K562 (cell line): ENCODE data around the gene CRTC3. TPM values are rescaled to one million over a fixed set of nuclear protein-coding genes. Genes with fewer than 3 reads are reported as not detected.

Experiments
- CHAMP1 ChIP-seq: fragments of 450-650 bp; IDR thresholded peaks from 2 replicates; pipeline ENCODE4 v1.6.1; 2016; ENCODE audit warnings: mild to moderate bottlenecking
- ESRRA ChIP-seq: fragments of 450-650 bp; IDR thresholded peaks from 2 replicates; pipeline ENCODE4 v1.6.1; 2014; ENCODE audit warnings: low read depth, mild to moderate bottlenecking, moderate library complexity, borderline replicate concordance
- FIP1L1 ChIP-seq: fragments of 200-400 bp; formaldehyde crosslinking; IDR thresholded peaks from 2 replicates; pipeline ENCODE4 v1.6.1; 2018; ENCODE audit warnings: mild to moderate bottlenecking, low read depth, low read length; ENCODE audit not compliant: poor library complexity, severe bottlenecking
- HDAC8 ChIP-seq: fragments of 450-650 bp; IDR thresholded peaks from 2 replicates; pipeline ENCODE4 v1.6.1; 2016; ENCODE audit warnings: mild to moderate bottlenecking, missing genetic modification characterization, moderate library complexity, missing compliant biosample characterization
- HEY1 ChIP-seq: fragments of 250-450 bp; sonication (Bioruptor Pico); IDR thresholded peaks from 2 replicates; pipeline ENCODE4 v1.5.0; 2020; ENCODE audit warnings: mild to moderate bottlenecking, moderate library complexity, borderline replicate concordance
- MXI1 ChIP-seq: IDR thresholded peaks from 2 replicates; pipeline ENCODE4 v1.6.1; 2011; ENCODE audit warnings: low read depth, mild to moderate bottlenecking, improper control_type of control experiment, low read length
- MYC ChIP-seq, 2 experiments: fragments of 250-450 bp in 1 of 2; sonication (Bioruptor Pico) in 1 of 2; IDR thresholded peaks; 2 replicates each; pipeline versions ENCODE4 v1.5.1 to v1.6.1; 2012 to 2021; ENCODE audit warnings: low read depth in 2 of 2, borderline replicate concordance in 1 of 2, improper control_type of control experiment in 1 of 2, low read length in 1 of 2, mild to moderate bottlenecking in 1 of 2, moderate library complexity in 1 of 2
- NBN ChIP-seq: fragments of 450-650 bp; IDR thresholded peaks from 2 replicates; pipeline ENCODE4 v1.6.1; 2016; ENCODE audit warnings: low read depth, mild to moderate bottlenecking
- PCBP1 ChIP-seq: fragments of 200-400 bp; formaldehyde crosslinking; IDR thresholded peaks from 2 replicates; pipeline ENCODE4 v1.6.1; 2018; ENCODE audit warnings: mild to moderate bottlenecking, low read depth, low read length; ENCODE audit not compliant: poor library complexity, severe bottlenecking
- POLR2A ChIP-seq: fragments of 450-650 bp; conservative IDR thresholded peaks from 2 replicates; pipeline ENCODE4 v1.6.1; 2016
- POLR2H ChIP-seq: IDR thresholded peaks from 2 replicates; pipeline ENCODE4 v1.6.1; 2016; ENCODE audit warnings: missing genetic modification characterization, low read depth, mild to moderate bottlenecking, control low read depth, missing compliant biosample characterization, moderate library complexity
- RBM14 ChIP-seq: fragments of 200-400 bp; formaldehyde crosslinking; IDR thresholded peaks from 2 replicates; pipeline ENCODE4 v1.6.1; 2018; ENCODE audit warnings: low read depth, mild to moderate bottlenecking, low read length, moderate library complexity, borderline replicate concordance; ENCODE audit not compliant: insufficient read depth
- TAF1 ChIP-seq: IDR thresholded peaks from 2 replicates; pipeline ENCODE4 v1.6.1; 2011; ENCODE audit warnings: mild to moderate bottlenecking, low read length, moderate library complexity; ENCODE audit not compliant: insufficient read depth, control insufficient read depth, severe bottlenecking; ENCODE audit errors: extremely low read depth
- TAL1 ChIP-seq: fragments of 450-650 bp; IDR thresholded peaks from 2 replicates; pipeline ENCODE4 v1.6.1; 2016; ENCODE audit warnings: mild to moderate bottlenecking
- YBX1 ChIP-seq: fragments of 450-650 bp; IDR thresholded peaks from 2 replicates; pipeline ENCODE4 v1.7.1; 2016; ENCODE audit warnings: mild to moderate bottlenecking
- polyA plus RNA-seq, 8 experiments: library from polyadenylated mRNA; depleted of rRNA in 4 of 8; stranded (reverse) in 5 of 8; unstranded in 3 of 8; fragments of >200 nt; fragmentation: Nextera tagmentation in 2 of 8; fragmentation: Illumina TruSeq in 1 of 8; extraction: Ambion mirVana in 2 of 8; extraction: Trizol in 1 of 8; gene quantifications; 2 replicates each; pipeline versions ENCODE4 v1.2.1 to v1.2.3, GENCODE V29; 2011 to 2014; ENCODE audit warnings: inconsistent platforms in 1 of 8, missing spikeins in 1 of 8
- total RNA-seq, 7 experiments: library from RNA; depleted of rRNA in 6 of 7; stranded (reverse); fragments of >200 nt in 6 of 7; fragmentation: Illumina TruSeq in 2 of 7; extraction: Trizol in 2 of 7; gene quantifications; 2 replicates each; pipeline versions ENCODE4 v1.2.1 to v1.2.3, GENCODE V29; 2011 to 2021; ENCODE audit warnings: low replicate concordance in 1 of 7
- TF ChIP-seq, protein P1 (sequence below), 2 experiments: fragments of 450-650 bp; conservative IDR thresholded peaks; 2 replicates each; pipeline ENCODE4 v1.6.1; 2017; ENCODE audit warnings: mild to moderate bottlenecking in 2 of 2, moderate library complexity in 2 of 2
- TF ChIP-seq, protein P2 (sequence below): fragments of 200-800 bp; sonication (Bioruptor generic); IDR thresholded peaks from 2 replicates; pipeline ENCODE4 v1.6.1; 2016; ENCODE audit warnings: missing genetic modification characterization, missing compliant biosample characterization

The CRTC3 gene
- total and polyA plus RNA-seq, 9 of the 15 experiments (the other 6 are each of a cell fraction or from before 2014, with no cell fraction given) = 1.2 to 19.0 (median 11.6) TPM

- TF ChIP-seq, protein P1, sequence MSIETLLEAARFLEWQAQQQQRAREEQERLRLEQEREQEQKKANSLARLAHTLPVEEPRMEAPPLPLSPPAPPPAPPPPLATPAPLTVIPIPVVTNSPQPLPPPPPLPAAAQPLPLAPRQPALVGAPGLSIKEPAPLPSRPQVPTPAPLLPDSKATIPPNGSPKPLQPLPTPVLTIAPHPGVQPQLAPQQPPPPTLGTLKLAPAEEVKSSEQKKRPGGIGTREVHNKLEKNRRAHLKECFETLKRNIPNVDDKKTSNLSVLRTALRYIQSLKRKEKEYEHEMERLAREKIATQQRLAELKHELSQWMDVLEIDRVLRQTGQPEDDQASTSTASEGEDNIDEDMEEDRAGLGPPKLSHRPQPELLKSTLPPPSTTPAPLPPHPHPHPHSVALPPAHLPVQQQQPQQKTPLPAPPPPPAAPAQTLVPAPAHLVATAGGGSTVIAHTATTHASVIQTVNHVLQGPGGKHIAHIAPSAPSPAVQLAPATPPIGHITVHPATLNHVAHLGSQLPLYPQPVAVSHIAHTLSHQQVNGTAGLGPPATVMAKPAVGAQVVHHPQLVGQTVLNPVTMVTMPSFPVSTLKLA (conservative IDR thresholded peaks at IDR 0.05) = peak in 1 of 2 experiments; percentile 45; a peak in 1 of 4 replicates
- TF ChIP-seq TAF1 (no peak), ESRRA (no peak), PCBP1 (no peak), CHAMP1 (no peak), POLR2H (tag) (0 out of 2 replicates have a peak, but pooled peaks have one; percentile 42), MXI1 (no peak), YBX1 (no peak), MYC (IDR thresholded peaks at IDR 0.05; ENCODE audit: low read depth, low read length) (no peak), MYC (CRISPR knock-in tag; IDR thresholded peaks at IDR 0.05; ENCODE audit: borderline replicate concordance, low read depth) (no peak), HEY1 (CRISPR knock-in tag) (no peak), NBN (peak; percentile 22; the same call in 1 of the 2 replicates), FIP1L1 (no peak), TAL1 (no peak), HDAC8 (tag) (peak; percentile 81), RBM14 (no peak), POLR2A (peak; percentile 49; the same call in 1 of the 2 replicates)
- TF ChIP-seq, protein P2, sequence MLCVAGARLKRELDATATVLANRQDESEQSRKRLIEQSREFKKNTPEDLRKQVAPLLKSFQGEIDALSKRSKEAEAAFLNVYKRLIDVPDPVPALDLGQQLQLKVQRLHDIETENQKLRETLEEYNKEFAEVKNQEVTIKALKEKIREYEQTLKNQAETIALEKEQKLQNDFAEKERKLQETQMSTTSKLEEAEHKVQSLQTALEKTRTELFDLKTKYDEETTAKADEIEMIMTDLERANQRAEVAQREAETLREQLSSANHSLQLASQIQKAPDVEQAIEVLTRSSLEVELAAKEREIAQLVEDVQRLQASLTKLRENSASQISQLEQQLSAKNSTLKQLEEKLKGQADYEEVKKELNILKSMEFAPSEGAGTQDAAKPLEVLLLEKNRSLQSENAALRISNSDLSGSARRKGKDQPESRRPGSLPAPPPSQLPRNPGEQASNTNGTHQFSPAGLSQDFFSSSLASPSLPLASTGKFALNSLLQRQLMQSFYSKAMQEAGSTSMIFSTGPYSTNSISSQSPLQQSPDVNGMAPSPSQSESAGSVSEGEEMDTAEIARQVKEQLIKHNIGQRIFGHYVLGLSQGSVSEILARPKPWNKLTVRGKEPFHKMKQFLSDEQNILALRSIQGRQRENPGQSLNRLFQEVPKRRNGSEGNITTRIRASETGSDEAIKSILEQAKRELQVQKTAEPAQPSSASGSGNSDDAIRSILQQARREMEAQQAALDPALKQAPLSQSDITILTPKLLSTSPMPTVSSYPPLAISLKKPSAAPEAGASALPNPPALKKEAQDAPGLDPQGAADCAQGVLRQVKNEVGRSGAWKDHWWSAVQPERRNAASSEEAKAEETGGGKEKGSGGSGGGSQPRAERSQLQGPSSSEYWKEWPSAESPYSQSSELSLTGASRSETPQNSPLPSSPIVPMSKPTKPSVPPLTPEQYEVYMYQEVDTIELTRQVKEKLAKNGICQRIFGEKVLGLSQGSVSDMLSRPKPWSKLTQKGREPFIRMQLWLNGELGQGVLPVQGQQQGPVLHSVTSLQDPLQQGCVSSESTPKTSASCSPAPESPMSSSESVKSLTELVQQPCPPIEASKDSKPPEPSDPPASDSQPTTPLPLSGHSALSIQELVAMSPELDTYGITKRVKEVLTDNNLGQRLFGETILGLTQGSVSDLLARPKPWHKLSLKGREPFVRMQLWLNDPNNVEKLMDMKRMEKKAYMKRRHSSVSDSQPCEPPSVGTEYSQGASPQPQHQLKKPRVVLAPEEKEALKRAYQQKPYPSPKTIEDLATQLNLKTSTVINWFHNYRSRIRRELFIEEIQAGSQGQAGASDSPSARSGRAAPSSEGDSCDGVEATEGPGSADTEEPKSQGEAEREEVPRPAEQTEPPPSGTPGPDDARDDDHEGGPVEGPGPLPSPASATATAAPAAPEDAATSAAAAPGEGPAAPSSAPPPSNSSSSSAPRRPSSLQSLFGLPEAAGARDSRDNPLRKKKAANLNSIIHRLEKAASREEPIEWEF (CRISPR knock-in tag) = peak; percentile 62
Observed at GRCh38 chr15:90650117-90650955, 120.6 kb downstream of the CRTC3 start (continued).
